Measurements from ENCODE around the gene RPL35A.
"Not testable (repeated sequence)": the region's sequence is repeated elsewhere in the genome, so short reads cannot be mapped to it uniquely, and the experiment has no call there.

RPL35A gene

GRCh38 chr3:197949778-197950676, at the start of gene RPL35A:
Gene RPL35A (plus strand): TSS chr3:197950190. CDS start chr3:197950968, 778 bp downstream.
- peak; percentile 75 for DNase-seq

GRCh38 chr3:197901626-197902025, 48.4 kb upstream of the RPL35A start:
- DNase-seq, result no peak

GRCh38 chr3:197906023-197906849, 43.8 kb upstream of the RPL35A start:
- DNase-seq, result peak; percentile 57

- no peak for DNase-seq
Measured at GRCh38 chr3:197906850-197907187, 43.2 kb upstream of the RPL35A start.

- DNase-seq, result no peak
Measured at GRCh38 chr3:197907196-197907595, 42.8 kb upstream of the RPL35A start.

- DNase-seq, result not testable (repeated sequence)
Measured at GRCh38 chr3:197908550-197908949, 41.4 kb upstream of the RPL35A start.

GRCh38 chr3:197908957-197909701, 40.9 kb upstream of the RPL35A start:
- DNase-seq, result no peak

- no peak for DNase-seq
Measured at GRCh38 chr3:197912741-197913476, 37.1 kb upstream of the RPL35A start.

GRCh38 chr3:197913641-197914380, 36.2 kb upstream of the RPL35A start:
- DNase-seq, result no peak

- DNase-seq, result not testable (repeated sequence)
Measured at GRCh38 chr3:197921429-197922275, 28.3 kb upstream of the RPL35A start.

GRCh38 chr3:197926418-197926817, 23.6 kb upstream of the RPL35A start:
- DNase-seq, result no peak

GRCh38 chr3:197927578-197927977, 22.4 kb upstream of the RPL35A start:
- DNase-seq, result not testable (repeated sequence)

- no peak for DNase-seq
Measured at GRCh38 chr3:197936819-197937384, 13.1 kb upstream of the RPL35A start.

- DNase-seq, result no peak
Measured at GRCh38 chr3:197940745-197941384, 9.1 kb upstream of the RPL35A start.

- no peak for DNase-seq
Measured at GRCh38 chr3:197942956-197943556, 6.9 kb upstream of the RPL35A start.

GRCh38 chr3:197949191-197949777, 706 bp upstream of the RPL35A start:
- DNase-seq, result no peak

GRCh38 chr3:197950677-197951061, 679 bp downstream of the RPL35A start:
- DNase-seq, result no peak

GRCh38 chr3:197951392-197951990, 1.5 kb downstream of the RPL35A start:
- DNase-seq, result no peak

- no peak for DNase-seq
Measured at GRCh38 chr3:197952440-197952839, 2.5 kb downstream of the RPL35A start.
